ENCODE measurements around the gene NEURL1B. TPM values are rescaled to one million over a fixed set of nuclear protein-coding genes. Genes with fewer than 3 reads are reported as not detected.

The NEURL1B gene
- total RNA-seq, 1 donor from 2014 or later, result 30.9 TPM

DNA sequence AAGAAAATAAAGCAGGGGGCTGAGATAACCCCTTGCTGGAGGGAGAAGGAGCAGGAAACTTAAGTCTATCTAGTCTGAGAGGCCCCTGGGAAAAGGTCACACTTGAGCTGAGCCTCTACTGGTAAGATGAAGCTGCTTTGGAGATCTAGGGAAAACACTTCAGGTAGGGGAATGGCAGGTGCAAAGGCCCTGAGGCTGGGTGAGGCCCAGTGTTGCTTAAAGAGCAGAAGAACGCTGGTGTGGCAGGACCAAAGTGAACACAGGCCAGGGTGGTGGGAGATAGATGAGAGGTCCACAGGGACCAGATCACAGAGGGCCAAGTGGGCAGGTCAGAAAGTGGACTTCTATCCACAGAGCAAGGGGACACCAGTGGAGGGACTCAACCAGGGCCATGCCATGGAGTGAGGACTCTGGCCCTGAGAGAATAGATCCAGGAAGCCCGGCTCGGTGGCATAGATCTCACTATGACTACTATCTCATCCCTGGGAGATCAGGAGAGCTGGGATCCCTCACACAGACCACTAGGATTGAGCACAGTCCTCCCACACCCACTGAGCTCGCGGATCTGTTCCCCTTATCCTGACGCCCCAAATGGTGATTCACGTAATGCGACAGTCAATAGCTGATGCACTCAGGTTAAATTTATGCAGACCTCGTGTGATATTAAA is 17.6 kb upstream of the NEURL1B start:
- Histone ChIP-seq H3K36me3 (no peaks in the 10 kb centered on the region), H3K4me3 (no peak overlapping the region), H3K4me1 (no peaks in the 10 kb centered on the region), H3K27ac (no peak overlapping the region), H3K27me3 (no peaks in the 10 kb centered on the region), H3K9me3 (no peaks in the 10 kb centered on the region)
- no peak for DNase-seq (ENCODE audit: extremely low spot score in 2 of 2)
- intact Hi-C loops (cut with DNase I), result no loop called here
- TF ChIP-seq CTCF (IDR thresholded peaks at IDR 0.05) (no peak), POLR2A (IDR thresholded peaks at IDR 0.05) (no peak)

- TF ChIP-seq POLR2AphosphoS5 (IDR thresholded peaks at IDR 0.05; ENCODE audit: insufficient read depth in 1 of 2, low read depth in 1 of 2), result no peak
- TF ChIP-seq CTCF (IDR thresholded peaks at IDR 0.05), result no peak
- no peak for TF ChIP-seq POLR2A (IDR thresholded peaks at IDR 0.05)
- H3K4me1 ChIP-seq, result no peaks in the 10 kb centered on the region
- intact Hi-C loops (cut with DNase I), result no loop called here
Measured at GRCh38 chr5:172624083-172624995, 16.7 kb upstream of the NEURL1B start.

DNA sequence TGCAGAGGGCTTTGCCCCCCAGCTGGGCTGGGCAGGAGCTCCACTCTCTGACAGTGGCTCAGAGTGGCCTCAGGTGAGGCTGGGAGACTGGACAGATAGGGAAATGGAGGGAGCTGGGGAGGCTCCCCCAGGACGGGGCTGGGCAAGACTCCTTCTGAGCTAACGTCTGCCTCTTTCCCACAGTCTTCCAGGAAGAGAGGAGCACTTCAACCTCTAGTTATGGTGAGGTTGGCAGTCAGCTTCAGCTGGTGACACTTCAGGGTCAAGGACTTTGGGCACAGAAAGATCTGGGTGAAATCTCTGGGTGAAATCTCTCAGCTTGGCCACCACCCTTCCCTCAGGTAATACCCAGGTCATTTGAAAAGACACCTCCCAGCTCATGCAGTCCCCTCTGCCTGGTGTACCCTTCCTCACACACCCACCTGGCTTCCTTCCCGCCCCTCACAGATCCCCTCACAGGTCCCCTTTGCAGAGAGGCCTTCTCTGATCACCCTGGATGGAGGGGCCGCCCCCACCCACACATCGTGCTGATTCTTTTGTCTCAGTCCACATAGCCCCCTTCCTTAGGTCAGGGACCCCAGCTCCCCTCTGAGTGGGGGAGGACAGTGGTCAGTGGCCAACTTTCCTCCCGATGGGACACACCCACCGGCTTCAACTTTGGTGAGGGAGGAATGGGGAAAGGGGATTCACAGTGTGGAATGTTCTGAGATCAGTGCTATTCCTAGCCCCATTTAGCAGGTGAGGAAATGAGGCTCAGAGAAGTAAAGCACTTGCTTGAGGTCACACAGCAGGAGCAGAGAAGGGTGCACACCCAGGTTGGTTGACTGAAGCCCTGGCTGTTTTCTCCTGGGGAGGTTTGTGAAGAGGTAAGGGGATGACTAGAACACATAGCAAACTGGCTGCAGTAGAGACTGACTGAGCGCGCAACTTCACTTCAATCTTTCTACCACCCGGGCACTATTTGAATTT is 15.8 kb upstream of the NEURL1B start:
- H3K27ac ChIP-seq, result no peak overlapping the region
- no peak for DNase-seq (ENCODE audit: extremely low spot score in 2 of 2)
- H3K4me1 ChIP-seq, result no peaks in the 10 kb centered on the region
- no peak overlapping the region for H3K4me3 ChIP-seq
- TF ChIP-seq POLR2AphosphoS5 (IDR thresholded peaks at IDR 0.05; ENCODE audit: insufficient read depth in 1 of 2, low read depth in 1 of 2) (no peak), POLR2A (IDR thresholded peaks at IDR 0.05) (no peak)
- intact Hi-C loops (cut with DNase I), result no loop called here
- H3K36me3 ChIP-seq, result no peaks in the 10 kb centered on the region
- H3K9me3 ChIP-seq, result no peaks in the 10 kb centered on the region
- no peaks in the 10 kb centered on the region for H3K27me3 ChIP-seq

More at GRCh38 chr5:172624083-172624995, 16.7 kb upstream of the NEURL1B start:
- Histone ChIP-seq H3K27me3 (no peaks in the 10 kb centered on the region), H3K36me3 (no peaks in the 10 kb centered on the region), H3K9me3 (no peaks in the 10 kb centered on the region), H3K4me3 (no peak overlapping the region), H3K27ac (no peak overlapping the region)
- DNase-seq (ENCODE audit: extremely low spot score in 2 of 2), result no peak

DNA sequence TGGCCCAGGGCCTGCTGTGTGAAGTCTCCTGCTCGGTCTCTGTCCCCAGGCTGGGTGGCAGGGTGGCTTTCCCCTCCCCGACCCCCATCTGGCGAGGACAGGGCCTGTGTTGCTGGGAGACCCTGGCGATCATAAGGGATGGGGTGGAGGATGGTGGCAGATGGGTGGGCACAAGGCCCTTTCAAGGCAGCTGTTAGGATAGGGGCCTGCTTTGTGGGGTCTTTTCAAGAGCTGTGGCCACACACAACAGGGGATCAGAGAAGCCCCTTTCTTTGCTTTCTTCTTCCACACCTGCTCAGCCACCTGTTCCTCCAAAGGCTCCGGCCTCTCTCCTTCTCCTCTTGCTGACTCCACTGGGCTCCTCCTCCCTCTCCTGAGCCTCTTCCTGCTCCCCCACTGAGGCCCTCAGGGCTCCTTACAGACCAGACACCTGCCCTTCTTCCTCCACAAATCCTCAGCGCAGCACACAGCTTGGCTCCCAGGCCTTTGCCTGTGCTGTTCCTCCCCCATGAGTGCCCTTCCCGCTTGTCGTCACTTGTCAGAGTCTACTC is 15.0 kb upstream of the NEURL1B start:
- Histone ChIP-seq H3K36me3 (no peaks in the 10 kb centered on the region), H3K4me3 (no peak overlapping the region), H3K4me1 (no peaks in the 10 kb centered on the region), H3K27ac (no peak overlapping the region), H3K27me3 (no peaks in the 10 kb centered on the region), H3K9me3 (no peaks in the 10 kb centered on the region)
- no peak for TF ChIP-seq POLR2AphosphoS5 (IDR thresholded peaks at IDR 0.05; ENCODE audit: insufficient read depth in 1 of 2, low read depth in 1 of 2)
- TF ChIP-seq CTCF (IDR thresholded peaks at IDR 0.05), result no peak
- TF ChIP-seq POLR2A (IDR thresholded peaks at IDR 0.05), result no peak
- DNase-seq (ENCODE audit: extremely low spot score in 2 of 2), result no peak
- intact Hi-C loops (cut with DNase I), result no loop called here

- DNase-seq (ENCODE audit: extremely low spot score in 2 of 2), result no peak
- TF ChIP-seq POLR2A (IDR thresholded peaks at IDR 0.05), result no peak
- no peak for TF ChIP-seq CTCF (IDR thresholded peaks at IDR 0.05)
- TF ChIP-seq POLR2AphosphoS5 (IDR thresholded peaks at IDR 0.05; ENCODE audit: insufficient read depth in 1 of 2, low read depth in 1 of 2), result no peak
- no peaks in the 10 kb centered on the region for H3K4me1 ChIP-seq
- no peak overlapping the region for H3K4me3 ChIP-seq
- H3K9me3 ChIP-seq, result no peaks in the 10 kb centered on the region
- H3K27ac ChIP-seq, result no peak overlapping the region
- intact Hi-C loops (cut with DNase I), result no loop called here
- H3K27me3 ChIP-seq, result no peaks in the 10 kb centered on the region
- no peaks in the 10 kb centered on the region for H3K36me3 ChIP-seq
Measured at GRCh38 chr5:172630082-172630481, 11.0 kb upstream of the NEURL1B start.
